HepG2 (cell line): ENCODE measurements around the gene S100A4. TPM values are rescaled to one million over a fixed set of nuclear protein-coding genes. Genes with fewer than 3 reads are reported as not detected.
A peak's percentile ranks its signal among the peaks of the same experiment; 100 is the strongest.

Experiments
- BORCS8-MEF2B ChIP-seq: sonication (generic); formaldehyde crosslinking; IDR thresholded peaks from 2 replicates; pipeline ENCODE4 v1.8.0; 2022; ENCODE audit warnings: mild to moderate bottlenecking, missing genetic modification reagents
- GATAD2A ChIP-seq: IDR thresholded peaks from 2 replicates; pipeline ENCODE4 v1.6.1; 2016
- HMGXB4 ChIP-seq, 2 experiments: sonication (generic) in 1 of 2; formaldehyde crosslinking in 1 of 2; IDR thresholded peaks; 2 replicates each; pipeline versions ENCODE4 v1.4.0 to v1.6.1; 2018 to 2020; ENCODE audit warnings: missing genetic modification reagents in 2 of 2, borderline replicate concordance in 1 of 2, low read depth in 1 of 2, mild to moderate bottlenecking in 1 of 2, missing biosample characterization in 1 of 2
- PCBP1 ChIP-seq: fragments of 200-400 bp; formaldehyde crosslinking; IDR thresholded peaks from 2 replicates; pipeline ENCODE4 v1.6.1; 2017; ENCODE audit warnings: mild to moderate bottlenecking, low read depth, low read length, borderline replicate concordance
- PCBP2 ChIP-seq: fragments of 200-400 bp; formaldehyde crosslinking; optimal IDR thresholded peaks from 2 replicates; pipeline ENCODE3; 2018; ENCODE audit warnings: low read length, low read depth; ENCODE audit not compliant: poor library complexity, severe bottlenecking
- PPARG ChIP-seq: conservative IDR thresholded peaks from 2 replicates; pipeline ENCODE4 v1.6.1; 2016; ENCODE audit warnings: missing biosample characterization, missing genetic modification reagents
- SMARCC2 ChIP-seq: fragments of 450-650 bp; IDR thresholded peaks from 2 replicates; pipeline ENCODE4 v1.6.1; 2017; ENCODE audit warnings: antibody characterized with exemption, mild to moderate bottlenecking
- SMC3 ChIP-seq: IDR thresholded peaks from 2 replicates; pipeline ENCODE4 v1.6.1; 2011; ENCODE audit warnings: low read length, improper control_type of control experiment
- STAG1 ChIP-seq: sonication (generic); formaldehyde crosslinking; IDR thresholded peaks from 2 replicates; pipeline ENCODE4 v1.4.0; 2020; ENCODE audit warnings: missing genetic modification reagents
- THAP11 ChIP-seq: IDR thresholded peaks from 2 replicates; pipeline ENCODE4 v1.6.1; 2016; ENCODE audit warnings: missing biosample characterization, missing genetic modification reagents
- XRCC5 ChIP-seq: fragments of 200-400 bp; formaldehyde crosslinking; optimal IDR thresholded peaks from 2 replicates; pipeline ENCODE3; 2017; ENCODE audit warnings: mild to moderate bottlenecking, low read length
- ZBTB7B ChIP-seq: sonication (generic); formaldehyde crosslinking; IDR thresholded peaks from 2 replicates; pipeline ENCODE4 v1.4.0; 2020; ENCODE audit warnings: missing genetic modification reagents
- ZC3H13 ChIP-seq: sonication (generic); formaldehyde crosslinking; IDR thresholded peaks from 2 replicates; pipeline ENCODE4 v1.8.1; 2023; ENCODE audit warnings: mild to moderate bottlenecking, missing genetic modification reagents, moderate library complexity
- ZFP82 ChIP-seq: sonication (generic); formaldehyde crosslinking; IDR thresholded peaks from 2 replicates; pipeline ENCODE4 v1.5.1; 2020; ENCODE audit warnings: mild to moderate bottlenecking, missing genetic modification reagents, borderline replicate concordance
- ZNF451 ChIP-seq: sonication (generic); formaldehyde crosslinking; IDR thresholded peaks from 2 replicates; pipeline ENCODE4 v1.5.0; 2020; ENCODE audit warnings: mild to moderate bottlenecking, missing genetic modification reagents
- ZNF496 ChIP-seq: sonication (generic); formaldehyde crosslinking; IDR thresholded peaks from 2 replicates; pipeline ENCODE4 v1.8.1; 2023; ENCODE audit warnings: mild to moderate bottlenecking, moderate library complexity, missing genetic modification reagents; ENCODE audit not compliant: insufficient replicate concordance
- ZNF703 ChIP-seq: sonication (generic); formaldehyde crosslinking; IDR thresholded peaks from 2 replicates; pipeline ENCODE4 v1.5.1; 2020; ENCODE audit warnings: missing genetic modification reagents, mild to moderate bottlenecking, moderate library complexity, borderline replicate concordance
- polyA plus RNA-seq, 8 experiments: library from polyadenylated mRNA; depleted of rRNA in 3 of 8; stranded (reverse) in 7 of 8; unstranded in 1 of 8; fragments of >200 nt; fragmentation: Illumina TruSeq in 4 of 8; extraction: Trizol in 4 of 8; gene quantifications; 2 replicates each; pipeline versions ENCODE4 v1.2.1 to v1.2.3, GENCODE V29; 2011 to 2016; ENCODE audit warnings: low read depth in 4 of 8, missing spikeins in 1 of 8, mixed read lengths in 1 of 8; ENCODE audit not compliant: insufficient read depth in 1 of 8
- total RNA-seq, 5 experiments: library from RNA; depleted of rRNA; stranded (reverse); fragments of >200 nt; fragmentation: Illumina TruSeq; extraction: Trizol; gene quantifications; 2 replicates each; pipeline ENCODE4 v1.2.3, GENCODE V29; 2016; ENCODE audit warnings: low read depth in 1 of 5
- TF ChIP-seq, protein P1 (sequence below): fragments of 450-650 bp; IDR thresholded peaks from 2 replicates; pipeline ENCODE4 v1.6.1; 2016
- TF ChIP-seq, protein P2 (sequence below): sonication (generic); formaldehyde crosslinking; IDR thresholded peaks from 2 replicates; pipeline ENCODE4 v1.8.0; 2022; ENCODE audit warnings: mild to moderate bottlenecking, missing genetic modification reagents; ENCODE audit not compliant: insufficient replicate concordance
- TF ChIP-seq, protein P3 (sequence below): IDR thresholded peaks from 2 replicates; pipeline ENCODE4 v1.6.1; 2012; ENCODE audit warnings: low read length, improper control_type of control experiment

The S100A4 gene
- total and polyA plus RNA-seq, 2 of the 13 experiments (the other 11 are each of a cell fraction or from before 2014, with no cell fraction given): 12.9 to 20.2 TPM

DNA sequence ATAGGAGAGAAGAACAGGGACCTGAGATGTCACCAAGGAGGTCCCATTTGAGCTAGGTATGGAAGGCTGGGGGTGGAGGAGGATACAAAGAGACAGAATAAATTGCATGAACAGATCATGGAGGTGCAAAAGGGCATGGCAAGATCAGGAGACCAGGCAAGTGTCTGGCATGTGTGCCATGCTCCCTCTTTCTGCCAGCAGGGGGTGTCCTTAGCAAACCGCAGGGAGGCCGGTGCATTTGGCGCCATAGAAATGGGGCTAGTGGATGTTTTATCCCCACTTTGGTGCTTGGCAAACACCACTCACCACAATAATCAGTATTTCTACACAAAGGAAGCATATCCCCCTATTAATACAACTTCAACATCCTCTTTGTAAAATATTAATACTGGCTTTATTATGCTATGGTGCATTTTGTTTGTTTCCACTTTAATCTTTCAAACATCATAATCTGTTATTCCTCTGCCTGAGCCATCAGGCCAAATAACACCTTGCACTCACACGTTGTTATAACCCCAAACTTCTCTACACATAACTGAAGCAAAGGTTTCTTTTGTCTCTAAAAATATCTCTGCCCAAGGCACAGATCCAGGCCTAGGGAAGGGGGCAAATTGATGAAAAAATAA, 35.8 kb downstream of the S100A4 start (continued):
- TF ChIP-seq, protein P1, sequence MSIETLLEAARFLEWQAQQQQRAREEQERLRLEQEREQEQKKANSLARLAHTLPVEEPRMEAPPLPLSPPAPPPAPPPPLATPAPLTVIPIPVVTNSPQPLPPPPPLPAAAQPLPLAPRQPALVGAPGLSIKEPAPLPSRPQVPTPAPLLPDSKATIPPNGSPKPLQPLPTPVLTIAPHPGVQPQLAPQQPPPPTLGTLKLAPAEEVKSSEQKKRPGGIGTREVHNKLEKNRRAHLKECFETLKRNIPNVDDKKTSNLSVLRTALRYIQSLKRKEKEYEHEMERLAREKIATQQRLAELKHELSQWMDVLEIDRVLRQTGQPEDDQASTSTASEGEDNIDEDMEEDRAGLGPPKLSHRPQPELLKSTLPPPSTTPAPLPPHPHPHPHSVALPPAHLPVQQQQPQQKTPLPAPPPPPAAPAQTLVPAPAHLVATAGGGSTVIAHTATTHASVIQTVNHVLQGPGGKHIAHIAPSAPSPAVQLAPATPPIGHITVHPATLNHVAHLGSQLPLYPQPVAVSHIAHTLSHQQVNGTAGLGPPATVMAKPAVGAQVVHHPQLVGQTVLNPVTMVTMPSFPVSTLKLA: no peak
- TF ChIP-seq GATAD2A (CRISPR knock-in tag) (no peak), SMARCC2 (no peak), ZNF496 (CRISPR knock-in tag) (no peak), PCBP1 (no peak), ZNF703 (CRISPR knock-in tag) (no peak), XRCC5 (peak; percentile 45), THAP11 (CRISPR knock-in tag) (no peak), ZFP82 (CRISPR knock-in tag) (no peak), ZC3H13 (CRISPR knock-in tag) (no peak), PCBP2 (no peak), HMGXB4 (CRISPR knock-in tag; IDR thresholded peaks at IDR 0.05; ENCODE audit: borderline replicate concordance in 1 of 2, low read depth in 1 of 2) (peak; percentile 24 to 32; a peak in 1 of 4 replicates), BORCS8-MEF2B (CRISPR knock-in tag) (no peak), PPARG (CRISPR knock-in tag) (no peak), ZNF451 (CRISPR knock-in tag) (no peak), ZBTB7B (CRISPR knock-in tag) (no peak), STAG1 (CRISPR knock-in tag) (peak; percentile 84), SMC3 (peak; percentile 59)
- TF ChIP-seq, protein P2, sequence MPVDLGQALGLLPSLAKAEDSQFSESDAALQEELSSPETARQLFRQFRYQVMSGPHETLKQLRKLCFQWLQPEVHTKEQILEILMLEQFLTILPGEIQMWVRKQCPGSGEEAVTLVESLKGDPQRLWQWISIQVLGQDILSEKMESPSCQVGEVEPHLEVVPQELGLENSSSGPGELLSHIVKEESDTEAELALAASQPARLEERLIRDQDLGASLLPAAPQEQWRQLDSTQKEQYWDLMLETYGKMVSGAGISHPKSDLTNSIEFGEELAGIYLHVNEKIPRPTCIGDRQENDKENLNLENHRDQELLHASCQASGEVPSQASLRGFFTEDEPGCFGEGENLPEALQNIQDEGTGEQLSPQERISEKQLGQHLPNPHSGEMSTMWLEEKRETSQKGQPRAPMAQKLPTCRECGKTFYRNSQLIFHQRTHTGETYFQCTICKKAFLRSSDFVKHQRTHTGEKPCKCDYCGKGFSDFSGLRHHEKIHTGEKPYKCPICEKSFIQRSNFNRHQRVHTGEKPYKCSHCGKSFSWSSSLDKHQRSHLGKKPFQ: no peak
- TF ChIP-seq, protein P3, sequence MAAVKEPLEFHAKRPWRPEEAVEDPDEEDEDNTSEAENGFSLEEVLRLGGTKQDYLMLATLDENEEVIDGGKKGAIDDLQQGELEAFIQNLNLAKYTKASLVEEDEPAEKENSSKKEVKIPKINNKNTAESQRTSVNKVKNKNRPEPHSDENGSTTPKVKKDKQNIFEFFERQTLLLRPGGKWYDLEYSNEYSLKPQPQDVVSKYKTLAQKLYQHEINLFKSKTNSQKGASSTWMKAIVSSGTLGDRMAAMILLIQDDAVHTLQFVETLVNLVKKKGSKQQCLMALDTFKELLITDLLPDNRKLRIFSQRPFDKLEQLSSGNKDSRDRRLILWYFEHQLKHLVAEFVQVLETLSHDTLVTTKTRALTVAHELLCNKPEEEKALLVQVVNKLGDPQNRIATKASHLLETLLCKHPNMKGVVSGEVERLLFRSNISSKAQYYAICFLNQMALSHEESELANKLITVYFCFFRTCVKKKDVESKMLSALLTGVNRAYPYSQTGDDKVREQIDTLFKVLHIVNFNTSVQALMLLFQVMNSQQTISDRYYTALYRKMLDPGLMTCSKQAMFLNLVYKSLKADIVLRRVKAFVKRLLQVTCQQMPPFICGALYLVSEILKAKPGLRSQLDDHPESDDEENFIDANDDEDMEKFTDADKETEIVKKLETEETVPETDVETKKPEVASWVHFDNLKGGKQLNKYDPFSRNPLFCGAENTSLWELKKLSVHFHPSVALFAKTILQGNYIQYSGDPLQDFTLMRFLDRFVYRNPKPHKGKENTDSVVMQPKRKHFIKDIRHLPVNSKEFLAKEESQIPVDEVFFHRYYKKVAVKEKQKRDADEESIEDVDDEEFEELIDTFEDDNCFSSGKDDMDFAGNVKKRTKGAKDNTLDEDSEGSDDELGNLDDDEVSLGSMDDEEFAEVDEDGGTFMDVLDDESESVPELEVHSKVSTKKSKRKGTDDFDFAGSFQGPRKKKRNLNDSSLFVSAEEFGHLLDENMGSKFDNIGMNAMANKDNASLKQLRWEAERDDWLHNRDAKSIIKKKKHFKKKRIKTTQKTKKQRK: no peak
